ENCODE results near the gene NMT1. TPM values are rescaled to one million over a fixed set of nuclear protein-coding genes. Genes with fewer than 3 reads are reported as not detected.

The NMT1 gene
- total and polyA plus RNA-seq, 4 donors = 27.0 to 83.7 (median 42.6) TPM

- no peak overlapping the region for H3K4me3 ChIP-seq (ENCODE audit: low read depth in 1 of 3, low read length in 3 of 3)
- no peaks in the 10 kb centered on the region for H3K9me3 ChIP-seq (ENCODE audit: control insufficient read depth in 4 of 4, low read length in 3 of 4)
- no peak for TF ChIP-seq JUND (IDR thresholded peaks at IDR 0.05)
- TF ChIP-seq RAD21 (IDR thresholded peaks at IDR 0.05) = no peak
- TF ChIP-seq ATF3 (IDR thresholded peaks at IDR 0.05) = no peak
- TF ChIP-seq REST (IDR thresholded peaks at IDR 0.05) = no peak
- TF ChIP-seq ZBTB33 (IDR thresholded peaks at IDR 0.05) = no peak
- H3K4me1 ChIP-seq (ENCODE audit: control insufficient read depth in 4 of 4, insufficient read depth in 4 of 4, low read length in 3 of 4) = peaks cover 7 to 20% (median 15%) of the 10 kb centered on the region in 4 donors
- H3K27ac ChIP-seq (ENCODE audit: low read depth in 1 of 2, low read length in 2 of 2) = no peak overlapping the region
- no peaks in the 10 kb centered on the region for H3K27me3 ChIP-seq (ENCODE audit: control insufficient read depth in 4 of 4, insufficient read depth in 4 of 4, low read length in 3 of 4)
- WGBS = 96% methylated on average over 7 of the region's 7 CpGs
- no peak overlapping the region for H3K9ac ChIP-seq (ENCODE audit: low read depth in 1 of 2, low read length in 2 of 2)
- no peak for DNase-seq (ENCODE audit: low spot score)
- H3K36me3 ChIP-seq (ENCODE audit: control insufficient read depth in 4 of 4, insufficient read depth in 3 of 4, low read depth in 1 of 4, low read length in 3 of 4) = peaks cover 6 to 31% (median 10%) of the 10 kb centered on the region in 4 donors
Observed at GRCh38 chr17:45029096-45029495, 32.0 kb upstream of the NMT1 start.

- H3K9me3 ChIP-seq (ENCODE audit: control insufficient read depth in 4 of 4, low read length in 3 of 4) = no peaks in the 10 kb centered on the region
- no peak overlapping the region for H3K9ac ChIP-seq (ENCODE audit: low read depth in 1 of 2, low read length in 2 of 2)
- no peak for TF ChIP-seq JUND (IDR thresholded peaks at IDR 0.05)
- no peak for TF ChIP-seq GABPA (IDR thresholded peaks at IDR 0.05 in 1 of 2, conservative IDR thresholded peaks at IDR 0.05 in 1 of 2)
- no peak for TF ChIP-seq REST (IDR thresholded peaks at IDR 0.05)
- no peak for TF ChIP-seq HNF4G (IDR thresholded peaks at IDR 0.05)
- TF ChIP-seq FOXA2 (IDR thresholded peaks at IDR 0.05) = no peak
- peak in 1 of 2 donors; percentile 17 for TF ChIP-seq HNF4A (conservative IDR thresholded peaks at IDR 0.05)
- TF ChIP-seq ZBTB33 (IDR thresholded peaks at IDR 0.05) = no peak
- TF ChIP-seq FOXA1 (IDR thresholded peaks at IDR 0.05) = no peak
- no peak overlapping the region for H3K4me3 ChIP-seq (ENCODE audit: low read depth in 1 of 3, low read length in 3 of 3)
- H3K36me3 ChIP-seq (ENCODE audit: control insufficient read depth in 4 of 4, insufficient read depth in 3 of 4, low read depth in 1 of 4, low read length in 3 of 4) = peaks cover 9 to 31% (median 10%) of the 10 kb centered on the region in 4 donors
- H3K4me1 ChIP-seq (ENCODE audit: control insufficient read depth in 4 of 4, insufficient read depth in 4 of 4, low read length in 3 of 4) = peaks cover 7 to 20% (median 15%) of the 10 kb centered on the region in 4 donors
- no peak overlapping the region for H3K27ac ChIP-seq (ENCODE audit: low read depth in 1 of 2, low read length in 2 of 2)
- WGBS = 77% methylated on average over 17 of the region's 17 CpGs
- DNase-seq (ENCODE audit: low spot score) = no peak
- no peaks in the 10 kb centered on the region for H3K27me3 ChIP-seq (ENCODE audit: control insufficient read depth in 4 of 4, insufficient read depth in 4 of 4, low read length in 3 of 4)
Observed at GRCh38 chr17:45029758-45030423, 31.2 kb upstream of the NMT1 start.
